ENCODE measurements around the gene OR56A3.

OR56A3 gene

GRCh38 chr11:5955586-5955985, 13.5 kb downstream of the OR56A3 start:
- no peak for TF ChIP-seq POLR2AphosphoS5 (IDR thresholded peaks at IDR 0.05; ENCODE audit: low read depth, low read length)

- no peak for TF ChIP-seq FOXP2 (optimal IDR thresholded peaks at IDR 0.05; ENCODE audit: borderline replicate concordance, extremely low read depth, extremely low read length, insufficient read depth)
- TF ChIP-seq POLR2AphosphoS5 (IDR thresholded peaks at IDR 0.05; ENCODE audit: low read depth, low read length), result no peak
- TF ChIP-seq, protein P1, sequence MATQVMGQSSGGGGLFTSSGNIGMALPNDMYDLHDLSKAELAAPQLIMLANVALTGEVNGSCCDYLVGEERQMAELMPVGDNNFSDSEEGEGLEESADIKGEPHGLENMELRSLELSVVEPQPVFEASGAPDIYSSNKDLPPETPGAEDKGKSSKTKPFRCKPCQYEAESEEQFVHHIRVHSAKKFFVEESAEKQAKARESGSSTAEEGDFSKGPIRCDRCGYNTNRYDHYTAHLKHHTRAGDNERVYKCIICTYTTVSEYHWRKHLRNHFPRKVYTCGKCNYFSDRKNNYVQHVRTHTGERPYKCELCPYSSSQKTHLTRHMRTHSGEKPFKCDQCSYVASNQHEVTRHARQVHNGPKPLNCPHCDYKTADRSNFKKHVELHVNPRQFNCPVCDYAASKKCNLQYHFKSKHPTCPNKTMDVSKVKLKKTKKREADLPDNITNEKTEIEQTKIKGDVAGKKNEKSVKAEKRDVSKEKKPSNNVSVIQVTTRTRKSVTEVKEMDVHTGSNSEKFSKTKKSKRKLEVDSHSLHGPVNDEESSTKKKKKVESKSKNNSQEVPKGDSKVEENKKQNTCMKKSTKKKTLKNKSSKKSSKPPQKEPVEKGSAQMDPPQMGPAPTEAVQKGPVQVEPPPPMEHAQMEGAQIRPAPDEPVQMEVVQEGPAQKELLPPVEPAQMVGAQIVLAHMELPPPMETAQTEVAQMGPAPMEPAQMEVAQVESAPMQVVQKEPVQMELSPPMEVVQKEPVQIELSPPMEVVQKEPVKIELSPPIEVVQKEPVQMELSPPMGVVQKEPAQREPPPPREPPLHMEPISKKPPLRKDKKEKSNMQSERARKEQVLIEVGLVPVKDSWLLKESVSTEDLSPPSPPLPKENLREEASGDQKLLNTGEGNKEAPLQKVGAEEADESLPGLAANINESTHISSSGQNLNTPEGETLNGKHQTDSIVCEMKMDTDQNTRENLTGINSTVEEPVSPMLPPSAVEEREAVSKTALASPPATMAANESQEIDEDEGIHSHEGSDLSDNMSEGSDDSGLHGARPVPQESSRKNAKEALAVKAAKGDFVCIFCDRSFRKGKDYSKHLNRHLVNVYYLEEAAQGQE (IDR thresholded peaks at IDR 0.05; ENCODE audit: insufficient read depth in 1 of 2, low read depth in 2 of 2, low read length in 2 of 2), result no peak
- TF ChIP-seq SIN3A (IDR thresholded peaks at IDR 0.05; ENCODE audit: borderline replicate concordance, insufficient read depth, low read length), result no peak
- no peak for TF ChIP-seq TAF1 (IDR thresholded peaks at IDR 0.05; ENCODE audit: borderline replicate concordance, insufficient read depth, low read length)
These were observed 24.9 kb downstream of the OR56A3 start for GRCh38 chr11:5966958-5967357.

DNA sequence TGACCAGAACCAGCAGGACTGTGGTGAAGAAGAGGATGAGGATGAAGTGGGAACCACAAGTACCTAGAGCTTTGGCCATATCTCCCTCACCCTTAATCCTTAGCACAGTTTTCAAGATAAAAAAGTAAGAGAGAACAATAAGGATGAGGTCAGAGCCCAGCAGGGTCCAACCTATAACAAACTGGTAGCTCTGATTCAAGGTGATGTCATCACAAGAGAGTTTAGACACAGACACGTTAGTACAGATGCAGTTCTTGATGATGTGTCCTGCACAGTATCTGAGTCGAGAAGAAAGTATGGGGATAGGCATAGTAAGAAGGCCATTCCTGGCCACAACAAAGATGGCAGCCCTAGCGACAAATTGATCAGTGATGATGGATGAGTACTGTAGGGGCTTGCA, 25.7 kb downstream of the OR56A3 start:
- TF ChIP-seq POLR2AphosphoS5 (IDR thresholded peaks at IDR 0.05; ENCODE audit: low read depth, low read length), result no peak
- TF ChIP-seq TAF1 (IDR thresholded peaks at IDR 0.05; ENCODE audit: borderline replicate concordance, insufficient read depth, low read length), result no peak
- TF ChIP-seq, protein P1 (IDR thresholded peaks at IDR 0.05; ENCODE audit: insufficient read depth in 1 of 2, low read depth in 2 of 2, low read length in 2 of 2), result no peak
- TF ChIP-seq SIN3A (IDR thresholded peaks at IDR 0.05; ENCODE audit: borderline replicate concordance, insufficient read depth, low read length), result no peak
- TF ChIP-seq FOXP2 (optimal IDR thresholded peaks at IDR 0.05; ENCODE audit: borderline replicate concordance, extremely low read depth, extremely low read length, insufficient read depth), result no peak

GRCh38 chr11:5968394-5968793, 26.3 kb downstream of the OR56A3 start, which contains the start of gene OR56A5:
OR56A5 (minus strand) TSS chr11:5968494; CDS start chr11:5968494, 0 bp downstream.
- no peak for TF ChIP-seq FOXP2 (optimal IDR thresholded peaks at IDR 0.05; ENCODE audit: borderline replicate concordance, extremely low read depth, extremely low read length, insufficient read depth)
- TF ChIP-seq TAF1 (IDR thresholded peaks at IDR 0.05; ENCODE audit: borderline replicate concordance, insufficient read depth, low read length), result no peak

- TF ChIP-seq FOXP2 (optimal IDR thresholded peaks at IDR 0.05; ENCODE audit: borderline replicate concordance, extremely low read depth, extremely low read length, insufficient read depth) (no peak), SIN3A (IDR thresholded peaks at IDR 0.05; ENCODE audit: borderline replicate concordance, insufficient read depth, low read length) (no peak), TAF1 (IDR thresholded peaks at IDR 0.05; ENCODE audit: borderline replicate concordance, insufficient read depth, low read length) (no peak), POLR2AphosphoS5 (IDR thresholded peaks at IDR 0.05; ENCODE audit: low read depth, low read length) (no peak)
- TF ChIP-seq, protein P1 (IDR thresholded peaks at IDR 0.05; ENCODE audit: insufficient read depth in 1 of 2, low read depth in 2 of 2, low read length in 2 of 2), result no peak
These were observed 31.5 kb downstream of the OR56A3 start for GRCh38 chr11:5973530-5973929.

DNA sequence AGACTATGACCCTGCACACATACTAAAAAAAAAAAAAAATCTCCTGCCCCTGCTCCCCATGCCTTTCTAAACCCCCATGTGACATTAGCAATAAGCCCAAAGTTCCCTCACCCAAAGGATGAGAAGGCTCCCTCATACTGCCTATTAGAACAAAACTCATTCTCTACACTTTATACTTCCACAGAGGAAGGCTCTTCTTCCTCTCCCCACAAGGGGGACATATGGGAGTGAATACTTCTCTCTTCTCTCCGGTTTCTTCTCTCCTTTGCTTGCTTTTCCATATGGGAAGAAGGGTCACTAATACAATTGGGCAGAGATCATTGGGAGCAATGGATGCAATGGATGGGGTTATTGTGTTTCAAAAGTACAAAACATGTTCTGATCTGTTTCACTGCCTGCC, 41.4 kb downstream of the OR56A3 start:
- TF ChIP-seq, protein P1 (IDR thresholded peaks at IDR 0.05; ENCODE audit: insufficient read depth in 1 of 2, low read depth in 2 of 2, low read length in 2 of 2), result no peak
- TF ChIP-seq POLR2AphosphoS5 (IDR thresholded peaks at IDR 0.05; ENCODE audit: low read depth, low read length) (no peak), SIN3A (IDR thresholded peaks at IDR 0.05; ENCODE audit: borderline replicate concordance, insufficient read depth, low read length) (no peak), FOXP2 (optimal IDR thresholded peaks at IDR 0.05; ENCODE audit: borderline replicate concordance, extremely low read depth, extremely low read length, insufficient read depth) (no peak), TAF1 (IDR thresholded peaks at IDR 0.05; ENCODE audit: borderline replicate concordance, insufficient read depth, low read length) (no peak)

Data from PFSK-1 (cell line).